Liver (tissue), 9 donors: ENCODE data around the gene MED12L. TPM values are rescaled to one million over a fixed set of nuclear protein-coding genes. Genes with fewer than 3 reads are reported as not detected.

Experiments used
- DNase-seq: peaks from one replicate; pipeline ENCODE4 v3.0.0-alpha.2; 2017; ENCODE audit warnings: low spot score
- H3K27ac ChIP-seq, 2 donors: one replicate each; pipeline ENCODE4 v1.7.0; 2013; ENCODE audit warnings: inconsistent platforms in 2 of 2, low read length in 2 of 2, control low read depth in 1 of 2, low read depth in 1 of 2, mild to moderate bottlenecking in 1 of 2
- H3K27me3 ChIP-seq, 4 donors: one replicate each; pipeline versions ENCODE4 v1.6.1 to v1.7.0; 2013; ENCODE audit warnings: low read length in 3 of 4, inconsistent platforms in 1 of 4, mild to moderate bottlenecking in 1 of 4, moderate library complexity in 1 of 4; ENCODE audit not compliant: control insufficient read depth in 4 of 4, insufficient read depth in 4 of 4
- H3K36me3 ChIP-seq, 4 donors: one replicate each; pipeline versions ENCODE4 v1.6.1 to v1.7.0; 2013; ENCODE audit warnings: low read length in 3 of 4, mild to moderate bottlenecking in 3 of 4, low read depth in 1 of 4, moderate library complexity in 1 of 4; ENCODE audit not compliant: control insufficient read depth in 4 of 4, insufficient read depth in 3 of 4
- H3K4me1 ChIP-seq, 4 donors: one replicate each; pipeline versions ENCODE4 v1.6.1 to v1.7.0; 2013; ENCODE audit warnings: low read length in 3 of 4, mild to moderate bottlenecking in 3 of 4, moderate library complexity in 1 of 4; ENCODE audit not compliant: control insufficient read depth in 4 of 4, insufficient read depth in 4 of 4
- H3K4me3 ChIP-seq, 3 donors: one replicate each; pipeline versions ENCODE4 v1.6.1 to v1.7.0; 2013; ENCODE audit warnings: low read length in 3 of 3, control low read depth in 1 of 3, low read depth in 1 of 3, mild to moderate bottlenecking in 1 of 3
- H3K9ac ChIP-seq, 2 donors: one replicate each; pipeline ENCODE4 v1.7.0; 2013; ENCODE audit warnings: low read length in 2 of 2, mild to moderate bottlenecking in 2 of 2, moderate library complexity in 2 of 2, control low read depth in 1 of 2, low read depth in 1 of 2
- H3K9me3 ChIP-seq, 4 donors: one replicate each; pipeline versions ENCODE4 v1.6.1 to v1.7.0; 2013; ENCODE audit warnings: low read length in 3 of 4; ENCODE audit not compliant: control insufficient read depth in 4 of 4
- ATF3 ChIP-seq: IDR thresholded peaks from 2 replicates; pipeline ENCODE4 v1.6.1; 2016; ENCODE audit warnings: antibody characterized with exemption
- CTCF ChIP-seq: fragments of 150-350 bp; IDR thresholded peaks from 2 replicates; pipeline ENCODE4 v1.5.1; 2017; ENCODE audit warnings: improper control_type of control experiment, low read depth, low read length; ENCODE audit not compliant: missing input control
- EGR1 ChIP-seq, 2 donors: IDR thresholded peaks; 2 replicates each; pipeline ENCODE4 v1.6.1; 2016 to 2018; ENCODE audit warnings: antibody characterized with exemption in 2 of 2, low read depth in 2 of 2
- FOXA1 ChIP-seq: IDR thresholded peaks from 2 replicates; pipeline ENCODE4 v1.6.1; 2016; ENCODE audit warnings: antibody characterized with exemption
- FOXA2 ChIP-seq: IDR thresholded peaks from 2 replicates; pipeline ENCODE4 v1.6.1; 2016; ENCODE audit warnings: antibody characterized with exemption
- GABPA ChIP-seq, 2 donors: IDR thresholded peaks in 1 of 2; conservative IDR thresholded peaks in 1 of 2; 2 replicates each; pipeline ENCODE4 v1.6.1; 2016; ENCODE audit warnings: antibody characterized with exemption in 2 of 2, mild to moderate bottlenecking in 1 of 2, moderate library complexity in 1 of 2
- HNF4A ChIP-seq, 2 donors: conservative IDR thresholded peaks; 2 replicates each; pipeline ENCODE4 v1.6.1; 2016; ENCODE audit warnings: antibody characterized with exemption in 2 of 2, mild to moderate bottlenecking in 2 of 2
- HNF4G ChIP-seq: IDR thresholded peaks from 2 replicates; pipeline ENCODE4 v1.6.1; 2016; ENCODE audit warnings: antibody characterized with exemption
- JUND ChIP-seq, 2 donors: IDR thresholded peaks; 2 replicates each; pipeline ENCODE4 v1.6.1; 2016; ENCODE audit warnings: antibody characterized with exemption in 2 of 2
- MAX ChIP-seq: IDR thresholded peaks from 2 replicates; pipeline ENCODE4 v1.6.1; 2016; ENCODE audit warnings: antibody characterized with exemption
- NR2F2 ChIP-seq: IDR thresholded peaks from 2 replicates; pipeline ENCODE4 v1.6.1; 2016; ENCODE audit warnings: antibody characterized with exemption
- RAD21 ChIP-seq, 2 donors: IDR thresholded peaks; 2 replicates each; pipeline ENCODE4 v1.6.1; 2016; ENCODE audit warnings: antibody characterized with exemption in 2 of 2, mild to moderate bottlenecking in 2 of 2
- REST ChIP-seq: IDR thresholded peaks from 2 replicates; pipeline ENCODE4 v1.6.1; 2016; ENCODE audit warnings: antibody characterized with exemption, mild to moderate bottlenecking
- RXRA ChIP-seq, 2 donors: IDR thresholded peaks; 2 replicates each; pipeline ENCODE4 v1.6.1; 2017 to 2018; ENCODE audit warnings: antibody characterized with exemption in 2 of 2, mild to moderate bottlenecking in 1 of 2
- SP1 ChIP-seq: IDR thresholded peaks from 2 replicates; pipeline ENCODE4 v1.6.1; 2018; ENCODE audit warnings: antibody characterized with exemption, mild to moderate bottlenecking
- TAF1 ChIP-seq: conservative IDR thresholded peaks from 2 replicates; pipeline ENCODE4 v1.6.1; 2016; ENCODE audit warnings: antibody characterized with exemption, mild to moderate bottlenecking
- YY1 ChIP-seq: IDR thresholded peaks from 2 replicates; pipeline ENCODE4 v1.6.1; 2016; ENCODE audit warnings: antibody characterized with exemption, mild to moderate bottlenecking
- ZBTB33 ChIP-seq: IDR thresholded peaks from 2 replicates; pipeline ENCODE4 v1.6.1; 2016; ENCODE audit warnings: antibody characterized with exemption
- WGBS: extraction: QIAGEN DNeasy Blood & Tissue Kit; methylation state at CpG from one replicate; pipeline ENCODE4 v1.1.7; 2013; 5-methylcytosine and 5-hydroxymethylcytosine counted together
- polyA plus RNA-seq, 2 donors: library from polyadenylated mRNA; stranded (reverse) in 1 of 2; unstranded in 1 of 2; fragments of 200-250 nt in 1 of 2; fragments of >200 nt in 1 of 2; fragmentation: Nextera tagmentation in 1 of 2; extraction: Ambion mirVana in 1 of 2; gene quantifications; one replicate each; pipeline versions ENCODE4 v1.2.1 to v1.2.3, GENCODE V29; 2013 to 2015
- total RNA-seq, 2 donors: library from RNA; depleted of rRNA; stranded (reverse); fragments of >200 nt; gene quantifications; one replicate each; pipeline ENCODE4 v1.2.3, GENCODE V29; 2014
- donor health status: healthy.
- donor health status: healthy.
- donor health status: healthy.
- donor health status: healthy.
- donor health status: healthy.

MED12L gene
- total and polyA plus RNA-seq, 4 donors = 0.02 to 2.1 (median 0.49) TPM

- no peaks in the 10 kb centered on the region for H3K9me3 ChIP-seq
- no peak for DNase-seq
- H3K27me3 ChIP-seq = no peaks in the 10 kb centered on the region
- H3K9ac ChIP-seq = no peak overlapping the region
- TF ChIP-seq NR2F2 (no peak), YY1 (no peak), CTCF (no peak), SP1 (no peak), HNF4A (conservative IDR thresholded peaks at IDR 0.05) (no peak), GABPA (IDR thresholded peaks at IDR 0.05 in 1 of 2, conservative IDR thresholded peaks at IDR 0.05 in 1 of 2) (no peak), JUND (IDR thresholded peaks at IDR 0.05) (no peak), ATF3 (no peak), HNF4G (no peak), FOXA1 (no peak), FOXA2 (no peak), RAD21 (IDR thresholded peaks at IDR 0.05) (no peak), RXRA (IDR thresholded peaks at IDR 0.05) (no peak), MAX (no peak), ZBTB33 (no peak), TAF1 (no peak), REST (no peak), EGR1 (IDR thresholded peaks at IDR 0.05; ENCODE audit: low read depth in 2 of 2) (no peak)
- 75% methylated on average over 1 of the region's 1 CpG for WGBS
- no peaks in the 10 kb centered on the region for H3K36me3 ChIP-seq
- no peak overlapping the region for H3K27ac ChIP-seq
- no peaks in the 10 kb centered on the region for H3K4me1 ChIP-seq
- no peak overlapping the region for H3K4me3 ChIP-seq
These were observed 237.0 kb downstream of the MED12L start for GRCh38 chr3:151322511-151322910.
